Measurements from ENCODE around the gene GLT8D1. TPM values are rescaled to one million over a fixed set of nuclear protein-coding genes. Genes with fewer than 3 reads are reported as not detected.
A peak's percentile ranks its signal among the peaks of the same experiment; 100 is the strongest.

GLT8D1 gene
- total and polyA plus RNA-seq, 9 of the 15 experiments (the other 6 are each of a cell fraction or from before 2014, with no cell fraction given): 14.1 to 65.9 (median 33.7) TPM

GRCh38 chr3:52705688-52706686 is at the start of gene GLT8D1, which contains the start of gene SPCS1 (continued):
- peak; percentile 87 for TF ChIP-seq SIN3B (IDR thresholded peaks at IDR 0.05; ENCODE audit: low read depth)
- peak; percentile 33 for TF ChIP-seq FIP1L1 (IDR thresholded peaks at IDR 0.05; ENCODE audit: low read depth, low read length, poor library complexity, severe bottlenecking)
- peak in 1 of 2 experiments; percentile 89 for TF ChIP-seq NCOA2 (IDR thresholded peaks at IDR 0.05; ENCODE audit: partially characterized antibody in 2 of 2)
- no peak for TF ChIP-seq CBFA2T2 (conservative IDR thresholded peaks at IDR 0.05)
- TF ChIP-seq HNRNPK (IDR thresholded peaks at IDR 0.05; ENCODE audit: low read depth, low read length, poor library complexity, severe bottlenecking): no peak
- TF ChIP-seq CC2D1A (IDR thresholded peaks at IDR 0.05): no peak
- peak; percentile 24; the same call in 1 of the 2 replicates for TF ChIP-seq ATF1 (CRISPR knock-in tag; IDR thresholded peaks at IDR 0.05)
- TF ChIP-seq ATF1 (tag; IDR thresholded peaks at IDR 0.05): peak; percentile 88
- TF ChIP-seq RBM14 (IDR thresholded peaks at IDR 0.05; ENCODE audit: borderline replicate concordance, insufficient read depth, low read depth, low read length): no peak
- TF ChIP-seq SUPT5H (IDR thresholded peaks at IDR 0.05): peak; percentile 82
- TF ChIP-seq SAP30 (IDR thresholded peaks at IDR 0.05; ENCODE audit: borderline replicate concordance, insufficient read depth, low read depth, low read length, poor library complexity, severe bottlenecking): peak; percentile 97
- TF ChIP-seq MAZ (CRISPR knock-in tag; conservative IDR thresholded peaks at IDR 0.05 in 1 of 2, IDR thresholded peaks at IDR 0.05 in 1 of 2): peak in 1 of 2 experiments; percentile 69; a peak in 3 of 4 replicates
- peak; percentile 82 to 92; a peak in 3 of 4 replicates for TF ChIP-seq SIN3A (IDR thresholded peaks at IDR 0.05; ENCODE audit: borderline replicate concordance in 2 of 2, control insufficient read depth in 1 of 2, low read depth in 2 of 2, low read length in 2 of 2)
- peak; percentile 75 for TF ChIP-seq ATF7 (IDR thresholded peaks at IDR 0.05)
- TF ChIP-seq HDGF (IDR thresholded peaks at IDR 0.05): no peak
- TF ChIP-seq ZNF143 (CRISPR knock-in tag; IDR thresholded peaks at IDR 0.05): 0 out of 2 replicates have a peak, but pooled peaks have one; percentile 35
- 0 out of 2 replicates have a peak, but pooled peaks have one; percentile 38 for TF ChIP-seq SPI1 (IDR thresholded peaks at IDR 0.05; ENCODE audit: borderline replicate concordance, low read depth, low read length)
- TF ChIP-seq FOXK2 (conservative IDR thresholded peaks at IDR 0.05 in 1 of 2, IDR thresholded peaks at IDR 0.05 in 1 of 2; ENCODE audit: low read depth in 2 of 2): peak in 1 of 2 experiments; percentile 30; a peak in 1 of 4 replicates
- peak; percentile 99 for TF ChIP-seq ARID4B (CRISPR knock-in tag; IDR thresholded peaks at IDR 0.05)
- peak; percentile 70; the same call in 1 of the 2 replicates for TF ChIP-seq E2F1 (CRISPR knock-in tag; IDR thresholded peaks at IDR 0.05)
- TF ChIP-seq MEF2A (IDR thresholded peaks at IDR 0.05; ENCODE audit: control insufficient read depth, low read depth, low read length): no peak
